Heart left ventricle (tissue), 13 donors: ENCODE results near the gene MARK3.

Source experiments
- POLR2A ChIP-seq, 2 donors: fragments of 450-650 bp; IDR thresholded peaks; one replicate each; pipeline ENCODE4 v1.6.1; 2017; ENCODE audit warnings: antibody characterized with exemption in 2 of 2, mild to moderate bottlenecking in 2 of 2, moderate library complexity in 2 of 2
- TF ChIP-seq, protein P1 (sequence below), 12 donors: fragments of 200-600 bp; sonication (generic) in 4 of 12; IDR thresholded peaks; one replicate each; pipeline versions ENCODE4 v1.5.0 to v1.8.0; 2018 to 2022; ENCODE audit warnings: antibody characterized with exemption in 12 of 12, mild to moderate bottlenecking in 5 of 12
- donor health status: ischemic (EF 13 %, LVEDD 7.1; RV severe dilation, severe dysfunction).
- donor health status: DM: no; HTN: yes; CAD: no.
- donor health status: DM: no; HTN: no; CAD: no.
- donor health status: ischemic (EF 25% LVEDD 6.9; RV normal size, moderate dysfunction).
- donor health status: ischemic (EF 25% LVEDD 5.7; RV mildly dilated, moderate dysfunction).
- donor health status: ischemic (EF 35%, LVEDD 5.7; RV mildly dilated, moderate dysfunction).
- donor health status: nonischemic (EF 11% LVEDD 7.7; RV severe dilation, severe dysfunction).
- donor health status: DM: yes; HTN: yes; CAD: no.
- donor health status: PGD.
- donor health status: ischemic (EF 29% LVEDD 5.4; RV normal size, mild dysfunction).
- donor health status: nonischemic (EF 23%, LVEDD 6.1; RV moderate dilation, normal function).

DNA sequence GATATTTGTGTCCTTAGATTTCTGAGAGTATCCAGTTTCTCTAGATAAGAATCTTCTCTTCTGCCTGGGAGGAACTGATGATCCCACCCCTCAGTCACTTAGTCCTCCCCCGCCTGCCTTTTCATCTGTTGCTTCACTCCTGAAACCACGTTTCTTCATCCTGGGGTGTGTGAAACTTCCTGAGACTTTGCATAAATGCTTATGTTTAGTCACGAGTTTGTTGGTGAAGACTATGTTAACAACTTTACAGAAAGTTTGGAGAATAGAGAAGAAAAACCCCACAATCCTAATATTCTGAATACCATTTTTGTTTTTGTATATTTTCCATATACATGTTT lies 33.2 kb downstream of the MARK3 start:
- TF ChIP-seq, protein P1, sequence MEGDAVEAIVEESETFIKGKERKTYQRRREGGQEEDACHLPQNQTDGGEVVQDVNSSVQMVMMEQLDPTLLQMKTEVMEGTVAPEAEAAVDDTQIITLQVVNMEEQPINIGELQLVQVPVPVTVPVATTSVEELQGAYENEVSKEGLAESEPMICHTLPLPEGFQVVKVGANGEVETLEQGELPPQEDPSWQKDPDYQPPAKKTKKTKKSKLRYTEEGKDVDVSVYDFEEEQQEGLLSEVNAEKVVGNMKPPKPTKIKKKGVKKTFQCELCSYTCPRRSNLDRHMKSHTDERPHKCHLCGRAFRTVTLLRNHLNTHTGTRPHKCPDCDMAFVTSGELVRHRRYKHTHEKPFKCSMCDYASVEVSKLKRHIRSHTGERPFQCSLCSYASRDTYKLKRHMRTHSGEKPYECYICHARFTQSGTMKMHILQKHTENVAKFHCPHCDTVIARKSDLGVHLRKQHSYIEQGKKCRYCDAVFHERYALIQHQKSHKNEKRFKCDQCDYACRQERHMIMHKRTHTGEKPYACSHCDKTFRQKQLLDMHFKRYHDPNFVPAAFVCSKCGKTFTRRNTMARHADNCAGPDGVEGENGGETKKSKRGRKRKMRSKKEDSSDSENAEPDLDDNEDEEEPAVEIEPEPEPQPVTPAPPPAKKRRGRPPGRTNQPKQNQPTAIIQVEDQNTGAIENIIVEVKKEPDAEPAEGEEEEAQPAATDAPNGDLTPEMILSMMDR (IDR thresholded peaks at IDR 0.05), result no peak
- TF ChIP-seq POLR2A (IDR thresholded peaks at IDR 0.05), result no peak
